Left ventricle myocardium inferior (tissue), 1 donor: ENCODE measurements around the gene EOGT. TPM values are rescaled to one million over a fixed set of nuclear protein-coding genes. Genes with fewer than 3 reads are reported as not detected.

Experiments
- DNase-seq: peaks from one replicate; pipeline ENCODE4 v3.0.0-alpha.2; 2020
- H3K27ac ChIP-seq: fragments of 200-600 bp; replicated peaks from 2 replicates; pipeline ENCODE4 v1.8.0; 2021
- H3K27me3 ChIP-seq: fragments of 200-600 bp; 2 replicates; pipeline ENCODE4 v1.8.0; 2021; ENCODE audit warnings: low read depth
- H3K36me3 ChIP-seq: fragments of 200-600 bp; 2 replicates; pipeline ENCODE4 v1.8.0; 2021
- H3K4me1 ChIP-seq: fragments of 200-600 bp; 2 replicates; pipeline ENCODE4 v1.8.0; 2021
- H3K4me3 ChIP-seq: fragments of 200-600 bp; 2 replicates; pipeline ENCODE4 v1.8.0; 2021; ENCODE audit warnings: mild to moderate bottlenecking, moderate library complexity
- H3K9me3 ChIP-seq: fragments of 200-600 bp; replicated peaks from 2 replicates; pipeline ENCODE4 v1.8.0; 2021
- CTCF ChIP-seq: fragments of 200-600 bp; IDR thresholded peaks from 2 replicates; pipeline ENCODE4 v1.8.0; 2021; ENCODE audit warnings: antibody characterized with exemption, mild to moderate bottlenecking, borderline replicate concordance
- intact Hi-C: fragments of 100-400 bp; cut with micrococcal nuclease; formaldehyde crosslinking; loops from one replicate; pipeline ENCODE4 v1.11.0; 2022
- total RNA-seq: library from RNA; stranded (reverse); fragmentation: NEBNext Ultra II Directional; extraction: Animal tissue kit (Norgen Biotek cat#: 25700); gene quantifications from one replicate; pipeline ENCODE4 v1.2.1, GENCODE V29; 2021
- donor health status: DM: no; HTN: yes; CAD: no; lungs with severe emphysema.

Gene EOGT
- total RNA-seq, 1 donor from 2014 or later = 28.2 TPM

GRCh38 chr3:69032142-69032541 is 18.7 kb upstream of the EOGT start:
- H3K27ac ChIP-seq = no peak overlapping the region
- no peak for DNase-seq
- intact Hi-C loops = no loop called here
- no peak for TF ChIP-seq CTCF
- no peaks in the 10 kb centered on the region for H3K27me3 ChIP-seq
- H3K4me3 ChIP-seq = no peak overlapping the region
- H3K4me1 ChIP-seq = no peaks in the 10 kb centered on the region
- H3K36me3 ChIP-seq = peaks cover 98% of the 10 kb centered on the region
- no peaks in the 10 kb centered on the region for H3K9me3 ChIP-seq

GRCh38 chr3:69031635-69032034 is 18.2 kb upstream of the EOGT start:
- H3K27me3 ChIP-seq = no peaks in the 10 kb centered on the region
- H3K9me3 ChIP-seq = no peaks in the 10 kb centered on the region
- H3K4me1 ChIP-seq = no peaks in the 10 kb centered on the region
- TF ChIP-seq CTCF = no peak
- H3K27ac ChIP-seq = no peak overlapping the region
- DNase-seq = no peak
- H3K4me3 ChIP-seq = no peak overlapping the region
- intact Hi-C loops = no loop called here
- peaks cover 98% of the 10 kb centered on the region for H3K36me3 ChIP-seq

- Histone ChIP-seq H3K27ac (no peak overlapping the region), H3K36me3 (peaks cover 55% of the 10 kb centered on the region), H3K27me3 (no peaks in the 10 kb centered on the region), H3K9me3 (no peaks in the 10 kb centered on the region), H3K4me1 (no peaks in the 10 kb centered on the region), H3K4me3 (no peak overlapping the region)
- intact Hi-C loops = no loop called here
- DNase-seq = no peak
- no peak for TF ChIP-seq CTCF
Observed at GRCh38 chr3:69020857-69021256, 7.4 kb upstream of the EOGT start.

- TF ChIP-seq CTCF = peak; percentile 32
- peaks cover 51% of the 10 kb centered on the region for H3K36me3 ChIP-seq
Observed at GRCh38 chr3:69020424-69020823, 6.9 kb upstream of the EOGT start.

GRCh38 chr3:69016901-69017300 is 3.4 kb upstream of the EOGT start:
- TF ChIP-seq CTCF = no peak
- intact Hi-C loops = no loop called here

More at GRCh38 chr3:69020424-69020823, 6.9 kb upstream of the EOGT start:
- intact Hi-C loops = no loop called here
- DNase-seq = no peak
- no peaks in the 10 kb centered on the region for H3K9me3 ChIP-seq
- H3K4me1 ChIP-seq = peaks cover under 1% of the 10 kb centered on the region
- no peak overlapping the region for H3K4me3 ChIP-seq
- H3K27ac ChIP-seq = no peak overlapping the region
- H3K27me3 ChIP-seq = no peaks in the 10 kb centered on the region

GRCh38 chr3:69016102-69016501 is 2.6 kb upstream of the EOGT start:
- no peak for TF ChIP-seq CTCF
- DNase-seq = no peak
- Histone ChIP-seq H3K9me3 (no peaks in the 10 kb centered on the region), H3K27ac (no peak overlapping the region), H3K4me3 (no peak overlapping the region), H3K4me1 (peaks cover 35% of the 10 kb centered on the region), H3K36me3 (peaks cover 12% of the 10 kb centered on the region), H3K27me3 (no peaks in the 10 kb centered on the region)
- intact Hi-C loops = no loop called here

More at GRCh38 chr3:69016901-69017300, 3.4 kb upstream of the EOGT start:
- peaks cover 29% of the 10 kb centered on the region for H3K4me1 ChIP-seq
- H3K27ac ChIP-seq = no peak overlapping the region
- peaks cover 17% of the 10 kb centered on the region for H3K36me3 ChIP-seq
- no peak overlapping the region for H3K4me3 ChIP-seq
- no peak for DNase-seq
- H3K9me3 ChIP-seq = no peaks in the 10 kb centered on the region
- no peaks in the 10 kb centered on the region for H3K27me3 ChIP-seq
